ENCODE measurements around the gene KCNH2. TPM values are rescaled to one million over a fixed set of nuclear protein-coding genes. Genes with fewer than 3 reads are reported as not detected.

KCNH2 gene
- total RNA-seq, 1 experiment from 2014 or later, result 0.84 TPM

- no peak for DNase-seq
- H3F3A ChIP-seq (ENCODE audit: low read length, unreplicated experiment), result no peaks in the 10 kb centered on the region
- no peaks in the 10 kb centered on the region for H3K36me3 ChIP-seq (ENCODE audit: low read depth, low read length)
- H3K9me3 ChIP-seq (ENCODE audit: low read length), result no peaks in the 10 kb centered on the region
- no peak overlapping the region for H3K4me2 ChIP-seq (ENCODE audit: low read length)
- POLR2A ChIA-PET (ENCODE audit: unreplicated experiment), result no interaction called here
- H3K9me2 ChIP-seq (replicated peaks; ENCODE audit: low read length), result no peaks in the 10 kb centered on the region
- ATAC-seq, result no peak
- TF ChIP-seq, protein P1, sequence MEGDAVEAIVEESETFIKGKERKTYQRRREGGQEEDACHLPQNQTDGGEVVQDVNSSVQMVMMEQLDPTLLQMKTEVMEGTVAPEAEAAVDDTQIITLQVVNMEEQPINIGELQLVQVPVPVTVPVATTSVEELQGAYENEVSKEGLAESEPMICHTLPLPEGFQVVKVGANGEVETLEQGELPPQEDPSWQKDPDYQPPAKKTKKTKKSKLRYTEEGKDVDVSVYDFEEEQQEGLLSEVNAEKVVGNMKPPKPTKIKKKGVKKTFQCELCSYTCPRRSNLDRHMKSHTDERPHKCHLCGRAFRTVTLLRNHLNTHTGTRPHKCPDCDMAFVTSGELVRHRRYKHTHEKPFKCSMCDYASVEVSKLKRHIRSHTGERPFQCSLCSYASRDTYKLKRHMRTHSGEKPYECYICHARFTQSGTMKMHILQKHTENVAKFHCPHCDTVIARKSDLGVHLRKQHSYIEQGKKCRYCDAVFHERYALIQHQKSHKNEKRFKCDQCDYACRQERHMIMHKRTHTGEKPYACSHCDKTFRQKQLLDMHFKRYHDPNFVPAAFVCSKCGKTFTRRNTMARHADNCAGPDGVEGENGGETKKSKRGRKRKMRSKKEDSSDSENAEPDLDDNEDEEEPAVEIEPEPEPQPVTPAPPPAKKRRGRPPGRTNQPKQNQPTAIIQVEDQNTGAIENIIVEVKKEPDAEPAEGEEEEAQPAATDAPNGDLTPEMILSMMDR (conservative IDR thresholded peaks at IDR 0.05; ENCODE audit: low read depth, low read length), result no peak
- no TSS peak for BruUV-seq (replicated peaks)
- no peak overlapping the region for H3K9ac ChIP-seq (ENCODE audit: low read length)
- no peaks in the 10 kb centered on the region for H3K79me2 ChIP-seq (ENCODE audit: low read length)
- CTCF ChIA-PET, result no interaction called here
- no peak overlapping the region for H3K27ac ChIP-seq (ENCODE audit: low read length)
- peaks cover 4% of the 10 kb centered on the region; the same call in 1 of the 2 replicates for H3K27me3 ChIP-seq (ENCODE audit: low read length)
- intact Hi-C loops (cut with micrococcal nuclease), result no loop called here
- H4K20me1 ChIP-seq (ENCODE audit: low read length), result no peaks in the 10 kb centered on the region
- H3K4me1 ChIP-seq (ENCODE audit: insufficient read depth, low read length), result peaks cover 27% of the 10 kb centered on the region
- H3K4me3 ChIP-seq (ENCODE audit: low read length), result no peak overlapping the region
- H2AFZ ChIP-seq (ENCODE audit: low read length), result no peak overlapping the region
Observed at GRCh38 chr7:150902078-150903033, 75.8 kb downstream of the KCNH2 start.

GRCh38 chr7:150901160-150902035 is 76.7 kb downstream of the KCNH2 start:
- no peaks in the 10 kb centered on the region for H3K9me3 ChIP-seq (ENCODE audit: low read length)
- no peaks in the 10 kb centered on the region for H3K79me2 ChIP-seq (ENCODE audit: low read length)
- no peak overlapping the region for H3K9ac ChIP-seq (ENCODE audit: low read length)
- CTCF ChIA-PET, result interaction anchor here (0.5 to 0.6 kb wide), 2 partner anchors 46 to 88 kb away, joined by 3 to 4 read pairs; no protein-coding TSS in a partner anchor
- H2AFZ ChIP-seq (ENCODE audit: low read length), result no peak overlapping the region
- POLR2A ChIA-PET (ENCODE audit: unreplicated experiment), result no interaction called here
- ATAC-seq (0 out of 2 replicates have a peak, but pooled peaks have one; percentile 8), DNase-seq (peak; percentile 10)
- H3K4me2 ChIP-seq (ENCODE audit: low read length), result peak overlapping the region; percentile 38
- intact Hi-C loops (cut with micrococcal nuclease), result no loop called here
- no TSS peak for BruUV-seq (replicated peaks)
- H3K4me1 ChIP-seq (ENCODE audit: insufficient read depth, low read length), result peaks cover 27% of the 10 kb centered on the region
- H3K27me3 ChIP-seq (ENCODE audit: low read length), result peaks cover 1% of the 10 kb centered on the region; the same call in 1 of the 2 replicates
- H3K27ac ChIP-seq (ENCODE audit: low read length), result no peak overlapping the region
- no peak for TF ChIP-seq EZH2 (IDR thresholded peaks at IDR 0.05; ENCODE audit: low read length, unreplicated experiment)
- H3F3A ChIP-seq (ENCODE audit: low read length, unreplicated experiment), result no peaks in the 10 kb centered on the region
- no peaks in the 10 kb centered on the region for H3K9me2 ChIP-seq (replicated peaks; ENCODE audit: low read length)
- H4K20me1 ChIP-seq (ENCODE audit: low read length), result no peaks in the 10 kb centered on the region
- H3K36me3 ChIP-seq (ENCODE audit: low read depth, low read length), result no peaks in the 10 kb centered on the region
- no peak overlapping the region for H3K4me3 ChIP-seq (ENCODE audit: low read length)

GRCh38 chr7:150900675-150901074 is 77.4 kb downstream of the KCNH2 start:
- Histone ChIP-seq H3K36me3 (ENCODE audit: low read depth, low read length) (no peaks in the 10 kb centered on the region), H3F3A (ENCODE audit: low read length, unreplicated experiment) (no peaks in the 10 kb centered on the region), H3K9ac (ENCODE audit: low read length) (no peak overlapping the region), H3K9me2 (replicated peaks; ENCODE audit: low read length) (no peaks in the 10 kb centered on the region), H3K4me2 (ENCODE audit: low read length) (peak overlapping the region; percentile 38; the same call in 1 of the 2 replicates), H3K79me2 (ENCODE audit: low read length) (no peaks in the 10 kb centered on the region), H3K27me3 (ENCODE audit: low read length) (no peaks in the 10 kb centered on the region), H3K4me3 (ENCODE audit: low read length) (no peak overlapping the region), H3K27ac (ENCODE audit: low read length) (no peak overlapping the region), H4K20me1 (ENCODE audit: low read length) (no peaks in the 10 kb centered on the region), H3K4me1 (ENCODE audit: insufficient read depth, low read length) (peaks cover 27% of the 10 kb centered on the region), H3K9me3 (ENCODE audit: low read length) (no peaks in the 10 kb centered on the region), H2AFZ (ENCODE audit: low read length) (no peak overlapping the region)
- ChIA-PET POLR2A (ENCODE audit: unreplicated experiment) (no interaction called here), CTCF (interaction anchor here (0.6 kb wide), 1 partner anchor 88 kb away, joined by 3 read pairs; no protein-coding TSS in a partner anchor)
- DNase-seq, result no peak
- ATAC-seq, result no peak
- BruUV-seq (replicated peaks), result no TSS peak
- no peak for TF ChIP-seq EZH2 (IDR thresholded peaks at IDR 0.05; ENCODE audit: low read length, unreplicated experiment)
- no peak for TF ChIP-seq EZH2phosphoT487 (IDR thresholded peaks at IDR 0.05; ENCODE audit: borderline replicate concordance, low read length)
- TF ChIP-seq, protein P1 (conservative IDR thresholded peaks at IDR 0.05; ENCODE audit: low read depth, low read length), result no peak
- intact Hi-C loops (cut with micrococcal nuclease), result no loop called here
